SK-N-SH treated with all-trans-retinoic acid at 6 μM for 48 hours (cell line): ENCODE measurements around the gene PTPRT.

Source experiments
- PPARA ChIP-seq: fragments of 250-450 bp; sonication (Bioruptor Pico); IDR thresholded peaks from 2 replicates; pipeline ENCODE4 v1.5.0; 2020; ENCODE audit warnings: mild to moderate bottlenecking, borderline replicate concordance
- RARB ChIP-seq: fragments of 250-450 bp; sonication (Bioruptor Pico); IDR thresholded peaks from 2 replicates; pipeline ENCODE4 v1.8.0; 2021; ENCODE audit warnings: mild to moderate bottlenecking, moderate library complexity
- TOX ChIP-seq: fragments of 250-450 bp; sonication (Bioruptor Pico); IDR thresholded peaks from 2 replicates; pipeline ENCODE4 v1.8.0; 2021; ENCODE audit warnings: mild to moderate bottlenecking, moderate library complexity, borderline replicate concordance
- ZNF70 ChIP-seq: fragments of 450-650 bp; formaldehyde crosslinking; IDR thresholded peaks from 2 replicates; pipeline ENCODE4 v1.5.0; 2020; ENCODE audit warnings: mild to moderate bottlenecking, moderate library complexity
- TF ChIP-seq, protein P1 (sequence below): fragments of 250-450 bp; sonication (Bioruptor Pico); IDR thresholded peaks from 2 replicates; pipeline ENCODE4 v1.5.1; 2020; ENCODE audit warnings: low read depth, mild to moderate bottlenecking, moderate library complexity
- TF ChIP-seq, protein P2 (sequence below): fragments of 250-450 bp; sonication (Bioruptor Pico); IDR thresholded peaks from 2 replicates; pipeline ENCODE4 v1.5.0; 2020; ENCODE audit warnings: mild to moderate bottlenecking, moderate library complexity

DNA sequence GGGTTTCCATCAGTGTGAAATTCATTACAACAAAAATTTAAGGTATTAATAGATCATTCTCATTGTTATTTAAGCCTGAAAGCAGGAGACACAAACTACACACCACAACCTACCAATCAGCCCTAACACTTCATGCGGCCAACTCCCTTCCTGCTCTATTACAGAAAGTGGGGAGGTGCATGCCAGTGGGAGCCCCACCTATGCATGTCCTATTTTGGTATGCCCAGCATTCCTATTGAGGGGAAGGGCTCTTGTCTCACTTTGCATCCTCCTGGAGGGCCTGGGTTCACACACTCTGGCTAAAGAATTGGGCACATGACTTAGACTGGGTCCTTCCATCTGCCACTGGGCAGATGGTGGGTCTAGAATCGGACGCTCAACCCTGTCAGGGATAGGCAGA, 450.0 kb downstream of the PTPRT start:
- TF ChIP-seq TOX (CRISPR knock-in tag), result no peak
- TF ChIP-seq, protein P1, sequence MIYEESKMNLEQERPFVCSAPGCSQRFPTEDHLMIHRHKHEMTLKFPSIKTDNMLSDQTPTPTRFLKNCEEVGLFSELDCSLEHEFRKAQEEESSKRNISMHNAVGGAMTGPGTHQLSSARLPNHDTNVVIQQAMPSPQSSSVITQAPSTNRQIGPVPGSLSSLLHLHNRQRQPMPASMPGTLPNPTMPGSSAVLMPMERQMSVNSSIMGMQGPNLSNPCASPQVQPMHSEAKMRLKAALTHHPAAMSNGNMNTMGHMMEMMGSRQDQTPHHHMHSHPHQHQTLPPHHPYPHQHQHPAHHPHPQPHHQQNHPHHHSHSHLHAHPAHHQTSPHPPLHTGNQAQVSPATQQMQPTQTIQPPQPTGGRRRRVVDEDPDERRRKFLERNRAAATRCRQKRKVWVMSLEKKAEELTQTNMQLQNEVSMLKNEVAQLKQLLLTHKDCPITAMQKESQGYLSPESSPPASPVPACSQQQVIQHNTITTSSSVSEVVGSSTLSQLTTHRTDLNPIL (CRISPR knock-in tag), result no peak
- TF ChIP-seq RARB, result no peak
- TF ChIP-seq PPARA (CRISPR knock-in tag), result no peak
- TF ChIP-seq, protein P2, sequence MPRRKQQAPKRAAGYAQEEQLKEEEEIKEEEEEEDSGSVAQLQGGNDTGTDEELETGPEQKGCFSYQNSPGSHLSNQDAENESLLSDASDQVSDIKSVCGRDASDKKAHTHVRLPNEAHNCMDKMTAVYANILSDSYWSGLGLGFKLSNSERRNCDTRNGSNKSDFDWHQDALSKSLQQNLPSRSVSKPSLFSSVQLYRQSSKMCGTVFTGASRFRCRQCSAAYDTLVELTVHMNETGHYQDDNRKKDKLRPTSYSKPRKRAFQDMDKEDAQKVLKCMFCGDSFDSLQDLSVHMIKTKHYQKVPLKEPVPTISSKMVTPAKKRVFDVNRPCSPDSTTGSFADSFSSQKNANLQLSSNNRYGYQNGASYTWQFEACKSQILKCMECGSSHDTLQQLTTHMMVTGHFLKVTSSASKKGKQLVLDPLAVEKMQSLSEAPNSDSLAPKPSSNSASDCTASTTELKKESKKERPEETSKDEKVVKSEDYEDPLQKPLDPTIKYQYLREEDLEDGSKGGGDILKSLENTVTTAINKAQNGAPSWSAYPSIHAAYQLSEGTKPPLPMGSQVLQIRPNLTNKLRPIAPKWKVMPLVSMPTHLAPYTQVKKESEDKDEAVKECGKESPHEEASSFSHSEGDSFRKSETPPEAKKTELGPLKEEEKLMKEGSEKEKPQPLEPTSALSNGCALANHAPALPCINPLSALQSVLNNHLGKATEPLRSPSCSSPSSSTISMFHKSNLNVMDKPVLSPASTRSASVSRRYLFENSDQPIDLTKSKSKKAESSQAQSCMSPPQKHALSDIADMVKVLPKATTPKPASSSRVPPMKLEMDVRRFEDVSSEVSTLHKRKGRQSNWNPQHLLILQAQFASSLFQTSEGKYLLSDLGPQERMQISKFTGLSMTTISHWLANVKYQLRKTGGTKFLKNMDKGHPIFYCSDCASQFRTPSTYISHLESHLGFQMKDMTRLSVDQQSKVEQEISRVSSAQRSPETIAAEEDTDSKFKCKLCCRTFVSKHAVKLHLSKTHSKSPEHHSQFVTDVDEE (CRISPR knock-in tag), result no peak
- TF ChIP-seq ZNF70 (CRISPR knock-in tag), result no peak
